Hindlimb muscle (tissue), 1 donor: ENCODE results near the gene CHRNA9. TPM values are rescaled to one million over a fixed set of nuclear protein-coding genes. Genes with fewer than 3 reads are reported as not detected.

Experiments used
- DNase-seq: peaks from one replicate; pipeline ENCODE4 v3.0.0-alpha.2; 2013
- polyA plus RNA-seq: library from polyadenylated mRNA; unstranded; fragments of 120-200 nt; gene quantifications from one replicate; pipeline ENCODE4 v1.2.1, GENCODE V29; 2013; ENCODE audit not compliant: insufficient read length

Gene CHRNA9
- polyA plus RNA-seq, 1 donor, result 0.09 TPM

DNA sequence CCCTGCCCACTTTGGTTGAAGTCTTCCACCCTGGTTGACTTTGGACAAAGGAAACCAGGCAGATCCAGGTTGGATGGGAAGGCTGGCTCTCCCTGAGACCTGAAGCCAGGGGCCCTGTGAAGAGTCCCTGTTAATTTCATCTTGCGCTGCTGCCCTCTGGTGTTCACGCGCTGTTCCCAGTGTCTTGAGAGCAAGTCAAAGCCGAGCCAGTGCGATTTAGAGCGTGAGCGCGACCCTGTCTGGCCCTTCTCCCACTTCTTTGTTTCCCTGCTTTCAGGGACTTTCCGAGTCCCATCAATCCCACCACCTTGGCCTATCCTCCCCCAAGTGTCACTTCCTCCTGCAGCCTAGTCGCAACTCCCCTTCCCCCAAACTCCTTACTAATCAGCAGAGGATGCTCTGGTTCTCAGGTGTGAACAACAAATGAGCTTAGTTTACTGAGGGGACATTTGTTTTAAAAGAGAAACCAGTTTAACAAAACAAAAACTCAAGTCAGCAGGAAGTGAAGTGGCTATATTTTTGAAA is 25.8 kb upstream of the CHRNA9 start:
- DNase-seq, result peak; percentile 85

- no peak for DNase-seq
These were observed 24.9 kb upstream of the CHRNA9 start for GRCh38 chr4:40310225-40310624.

DNA sequence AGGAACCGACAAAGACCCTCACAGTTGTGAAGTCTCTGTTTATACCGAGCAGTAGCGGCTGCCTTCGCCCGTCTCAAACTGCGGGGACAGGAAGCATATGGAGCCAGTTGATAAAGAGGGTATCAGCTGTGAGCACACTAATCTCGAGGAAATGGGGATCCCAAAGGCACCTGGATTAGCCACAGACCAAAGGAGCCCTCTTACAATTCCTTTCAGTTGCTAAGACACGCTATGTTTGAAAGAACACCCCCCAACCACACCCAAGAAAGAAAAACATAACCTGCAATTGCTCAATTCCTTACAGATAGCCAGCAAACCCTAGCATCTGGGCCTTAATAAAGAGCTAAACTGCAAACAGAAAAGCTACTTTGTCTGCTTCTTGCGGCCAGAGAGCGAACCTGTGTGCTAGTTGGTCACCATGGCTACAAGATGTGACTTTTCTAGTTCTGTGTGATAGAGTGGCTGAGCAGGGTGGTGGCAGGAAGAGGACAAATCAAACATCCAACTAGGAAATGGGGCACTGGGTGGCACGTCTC is 23.3 kb upstream of the CHRNA9 start:
- DNase-seq, result no peak

DNA sequence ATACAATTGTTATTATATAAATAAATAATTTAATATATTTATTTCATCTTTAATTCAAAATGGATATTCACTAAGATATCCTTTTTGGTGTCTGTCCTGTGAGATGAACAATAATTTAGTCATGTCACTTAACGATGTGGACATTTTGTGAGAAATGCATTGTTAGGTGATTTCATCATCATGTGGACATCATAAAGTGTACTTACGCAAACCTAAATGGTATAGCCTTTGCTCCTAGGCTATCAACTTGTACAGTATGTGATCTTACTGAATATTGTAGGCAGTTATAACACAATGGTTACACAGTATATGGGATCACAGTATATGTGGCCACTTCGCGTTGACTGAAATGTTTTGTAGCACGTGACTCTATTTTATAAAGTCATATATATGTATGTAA is 20.2 kb upstream of the CHRNA9 start:
- DNase-seq, result no peak

DNA sequence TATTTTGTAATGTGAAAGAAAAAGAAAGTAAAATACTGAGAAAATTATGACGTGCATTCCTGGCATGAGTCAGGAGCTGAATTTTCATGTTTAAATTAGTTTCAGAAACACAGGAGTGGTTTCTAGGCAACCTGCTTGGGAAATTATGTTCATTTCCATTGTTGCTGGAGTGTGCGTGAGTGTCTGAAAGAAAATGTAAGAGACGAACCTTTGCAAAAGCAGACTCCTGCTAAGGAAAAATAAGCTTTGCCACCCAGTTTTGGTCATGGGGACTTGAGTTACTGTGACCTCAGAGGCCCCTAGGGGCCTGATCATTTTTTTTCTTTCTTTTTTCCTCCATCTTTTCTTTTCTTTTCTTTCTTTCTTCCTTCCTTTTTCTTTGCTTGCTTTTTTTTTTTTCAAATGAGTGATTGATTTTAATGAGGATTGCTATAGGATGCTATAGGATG is 18.8 kb upstream of the CHRNA9 start:
- DNase-seq, result peak; percentile 79

DNA sequence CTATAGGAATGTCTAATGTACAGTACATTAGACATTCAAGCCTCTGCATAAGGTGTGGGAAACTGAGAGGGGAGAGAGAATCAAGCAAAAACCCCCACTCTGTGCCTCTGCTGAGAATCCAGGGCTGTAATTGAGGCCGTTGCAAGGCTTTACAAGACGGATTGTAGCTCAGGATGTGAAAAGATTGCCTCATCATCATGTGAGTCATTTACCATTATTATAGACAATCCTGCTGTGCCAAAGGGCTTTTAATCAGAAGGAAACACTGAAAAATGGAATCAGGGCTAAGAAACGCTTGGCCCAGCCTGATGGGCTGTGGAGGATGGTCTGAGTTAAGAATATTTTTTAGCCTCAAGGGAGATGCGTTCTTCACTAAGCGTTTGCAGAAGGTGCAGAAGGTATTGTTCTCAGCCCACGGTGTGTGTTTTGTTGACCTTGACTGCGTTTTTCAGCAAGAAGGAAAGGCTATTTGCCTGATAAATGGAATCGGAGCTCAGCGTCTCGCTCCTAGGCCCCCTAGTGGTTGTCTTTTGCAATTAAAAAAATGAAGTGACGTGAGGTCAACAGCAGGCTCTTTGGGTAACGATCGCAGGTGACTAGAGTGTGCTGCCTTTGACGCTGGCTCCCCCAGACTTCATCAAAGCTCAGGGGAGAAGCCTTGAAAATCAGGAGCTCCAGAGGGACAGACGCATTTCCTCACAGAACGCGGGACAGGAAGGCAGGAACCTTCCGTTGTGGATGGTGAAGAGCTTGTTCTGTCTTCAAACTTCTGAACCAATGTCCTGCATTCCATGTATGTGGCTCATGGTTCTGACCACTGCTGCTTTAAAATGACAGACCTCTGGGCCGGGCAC is 18.1 kb upstream of the CHRNA9 start:
- peak; percentile 73 for DNase-seq

DNA sequence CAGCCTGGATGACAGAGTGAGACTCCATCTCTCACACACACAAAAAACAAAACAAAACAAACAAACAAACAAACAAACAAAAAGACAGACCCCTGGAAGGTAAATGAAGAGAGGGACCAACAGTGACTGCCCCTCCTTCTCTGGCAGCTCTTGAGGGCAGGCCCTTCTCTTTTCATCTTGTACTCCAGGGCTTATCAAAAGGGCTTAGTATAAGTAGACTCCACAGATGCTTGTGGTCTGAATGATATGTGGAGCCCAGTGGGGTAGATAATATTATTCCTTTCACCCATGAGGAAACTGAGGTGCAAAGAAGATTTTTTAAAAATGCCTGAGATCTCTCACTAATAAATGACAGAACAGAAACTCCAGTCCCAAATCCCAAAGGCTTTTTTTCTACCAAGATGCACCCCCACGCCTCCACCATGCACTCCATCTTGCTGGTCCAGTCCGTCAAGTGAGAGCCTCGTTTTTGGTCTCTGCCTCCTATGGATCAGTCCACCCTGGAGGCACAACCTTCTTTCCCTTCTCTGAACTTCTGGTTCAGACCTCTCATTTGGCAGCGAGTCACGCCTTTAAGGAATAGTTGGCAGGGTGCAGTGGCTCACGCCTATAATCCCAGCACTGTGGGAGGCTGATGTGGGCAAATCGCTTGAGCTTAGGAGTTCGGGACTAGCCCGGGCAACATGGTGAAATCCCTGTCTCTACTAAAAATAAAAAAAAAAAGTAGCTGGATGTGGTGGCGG is 17.0 kb upstream of the CHRNA9 start:
- no peak for DNase-seq

- no peak for DNase-seq
These were observed 13.4 kb upstream of the CHRNA9 start for GRCh38 chr4:40321574-40322275.

GRCh38 chr4:40322811-40323210 is 12.3 kb upstream of the CHRNA9 start:
- DNase-seq, result no peak

DNA sequence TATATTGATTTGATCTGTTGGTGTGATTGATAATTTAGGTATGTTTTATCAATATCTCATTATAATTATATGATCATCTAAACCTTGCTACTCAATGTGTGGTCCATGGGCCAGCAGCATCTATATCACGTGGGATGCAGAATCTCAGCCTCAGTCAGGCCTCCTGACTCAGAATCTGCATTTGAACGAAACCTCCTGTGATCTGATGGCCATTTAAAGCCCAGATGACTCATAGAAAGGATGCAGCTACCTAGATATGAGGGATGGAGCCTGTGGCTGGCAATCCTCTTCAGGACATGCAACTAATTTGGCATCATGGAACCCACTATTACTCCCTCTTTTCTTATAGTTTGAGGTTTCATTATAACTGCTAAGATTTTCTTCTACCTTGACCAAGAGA is 11.3 kb upstream of the CHRNA9 start:
- DNase-seq, result no peak

GRCh38 chr4:40325406-40326019 is 9.6 kb upstream of the CHRNA9 start:
- DNase-seq, result peak; percentile 50

GRCh38 chr4:40327340-40327739 is 7.8 kb upstream of the CHRNA9 start:
- no peak for DNase-seq

GRCh38 chr4:40328383-40328782 is 6.8 kb upstream of the CHRNA9 start:
- DNase-seq, result no peak

GRCh38 chr4:40329805-40330204 is 5.3 kb upstream of the CHRNA9 start:
- no peak for DNase-seq

- no peak for DNase-seq
These were observed 4.6 kb upstream of the CHRNA9 start for GRCh38 chr4:40330536-40330935.

- no peak for DNase-seq
These were observed 3.9 kb upstream of the CHRNA9 start for GRCh38 chr4:40331101-40331745.

GRCh38 chr4:40331961-40332360 is 3.2 kb upstream of the CHRNA9 start:
- DNase-seq, result no peak

DNA sequence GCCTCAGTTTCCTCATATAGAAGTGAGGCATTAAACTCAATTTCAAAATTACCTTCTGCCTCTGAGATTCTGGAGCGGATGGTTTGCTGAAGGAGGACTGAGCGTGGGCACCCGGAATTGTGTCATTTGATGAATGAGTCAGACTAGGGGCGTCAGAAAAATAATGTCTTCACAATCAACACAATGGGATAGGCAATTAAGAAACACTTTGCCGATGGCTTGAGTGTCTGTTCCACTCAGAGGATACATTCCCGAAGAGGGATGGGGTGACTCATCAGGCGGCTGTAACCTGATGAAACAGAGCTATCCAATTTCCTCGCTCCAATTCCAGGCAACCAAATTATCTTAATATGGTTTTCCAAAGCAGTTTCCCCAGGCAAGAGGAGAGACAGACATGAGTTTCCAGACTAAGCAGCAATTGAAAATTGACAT is 1.2 kb upstream of the CHRNA9 start:
- DNase-seq, result no peak

GRCh38 chr4:40335525-40335894 is 377 bp downstream of the CHRNA9 start:
- DNase-seq, result no peak

- no peak for DNase-seq
These were observed 1.9 kb downstream of the CHRNA9 start for GRCh38 chr4:40337051-40337450.

GRCh38 chr4:40337523-40337922 is 2.4 kb downstream of the CHRNA9 start:
- no peak for DNase-seq

DNA sequence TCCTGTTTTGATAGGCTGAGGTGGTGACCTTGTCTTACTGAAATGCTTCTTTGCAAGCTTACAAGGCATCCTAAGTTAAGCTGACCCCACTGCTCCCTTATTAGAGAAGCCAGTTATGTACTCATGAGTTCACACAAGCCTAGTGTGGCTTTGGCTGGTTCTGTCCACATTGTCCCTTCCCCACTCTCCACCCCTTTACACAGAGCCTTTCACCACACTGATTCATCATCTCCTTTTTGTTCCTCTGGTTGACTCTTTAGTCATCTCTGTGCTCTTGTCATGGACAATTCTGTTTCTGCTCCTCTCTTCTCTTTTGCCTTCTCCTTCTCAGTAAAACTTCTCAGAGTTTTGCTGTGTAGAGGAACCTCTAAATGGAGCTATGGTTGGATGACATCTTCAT is 4.9 kb downstream of the CHRNA9 start:
- DNase-seq, result no peak
